GM19468 (cell line): ENCODE results near the gene CYP1B1.
"Not testable (repeated sequence)": the region's sequence is repeated elsewhere in the genome, so short reads cannot be mapped to it uniquely, and the experiment has no call there.

Experiments used
- ATAC-seq: cut with Tn5 transposase; IDR thresholded peaks from one replicate; pipeline ENCODE4 v1.9.1; 2021; ENCODE audit warnings: mild to moderate bottlenecking, moderate library complexity, moderate number of reproducible peaks; ENCODE audit not compliant: unreplicated experiment; ENCODE audit errors: extremely low read depth

The CYP1B1 gene

GRCh38 chr2:38099099-38100028, 23.4 kb upstream of the CYP1B1 start:
- no peak for ATAC-seq

- ATAC-seq, result no peak
Observed at GRCh38 chr2:38098421-38099098, 22.6 kb upstream of the CYP1B1 start.

- ATAC-seq, result no peak
Observed at GRCh38 chr2:38097988-38098385, 22.0 kb upstream of the CYP1B1 start.

GRCh38 chr2:38097258-38097987, 21.5 kb upstream of the CYP1B1 start:
- no peak for ATAC-seq

- no peak for ATAC-seq
Observed at GRCh38 chr2:38095996-38096861, 20.3 kb upstream of the CYP1B1 start.

GRCh38 chr2:38095079-38095995, 19.4 kb upstream of the CYP1B1 start:
- ATAC-seq, result no peak

GRCh38 chr2:38093527-38094165, 17.7 kb upstream of the CYP1B1 start:
- ATAC-seq, result no peak

GRCh38 chr2:38092196-38092902, 16.4 kb upstream of the CYP1B1 start:
- ATAC-seq, result no peak

- ATAC-seq, result no peak
Observed at GRCh38 chr2:38091760-38092159, 15.8 kb upstream of the CYP1B1 start.

- no peak for ATAC-seq
Observed at GRCh38 chr2:38090928-38091327, 15.0 kb upstream of the CYP1B1 start.

- ATAC-seq, result not testable (repeated sequence)
Observed at GRCh38 chr2:38090212-38090611, 14.3 kb upstream of the CYP1B1 start.

- not testable (repeated sequence) for ATAC-seq
Observed at GRCh38 chr2:38085998-38086698, 10.2 kb upstream of the CYP1B1 start.

GRCh38 chr2:38084556-38084955, 8.6 kb upstream of the CYP1B1 start:
- ATAC-seq, result not testable (repeated sequence)

- ATAC-seq, result not testable (repeated sequence)
Observed at GRCh38 chr2:38082727-38083126, 6.8 kb upstream of the CYP1B1 start.

- no peak for ATAC-seq
Observed at GRCh38 chr2:38080346-38080745, 4.4 kb upstream of the CYP1B1 start.

GRCh38 chr2:38079116-38080052, 3.4 kb upstream of the CYP1B1 start:
- ATAC-seq, result no peak
